Activated naive CD4-positive, alpha-beta T cell treated with anti-CD3 and anti-CD28 coated beads, Interleukin-2, amount 50 U/mL, for 24 hours (primary cell): Measurements from ENCODE around the gene PTX4.

ENCODE experiments used
- H3K27ac Mint-ChIP-seq: one replicate; pipeline ENCODE4 v1.8.0; 2021; ENCODE audit warnings: mild to moderate bottlenecking, mixed read lengths
- H3K27me3 Mint-ChIP-seq: one replicate; pipeline ENCODE4 v1.8.0; 2021; ENCODE audit warnings: mixed read lengths
- H3K36me3 Mint-ChIP-seq: one replicate; pipeline ENCODE4 v1.8.0; 2021; ENCODE audit warnings: mixed read lengths
- H3K4me1 Mint-ChIP-seq: one replicate; pipeline ENCODE4 v1.8.0; 2021; ENCODE audit warnings: mixed read lengths
- H3K4me3 Mint-ChIP-seq: one replicate; pipeline ENCODE4 v1.8.0; 2021; ENCODE audit warnings: mild to moderate bottlenecking, mixed read lengths
- H3K9me3 Mint-ChIP-seq: one replicate; pipeline ENCODE4 v1.8.0; 2021; ENCODE audit warnings: mixed read lengths

The PTX4 gene

GRCh38 chr16:1488619-1489018 is at the start of gene PTX4:
Gene PTX4 (minus strand): TSS chr16:1488944. CDS start chr16:1488909, 35 bp downstream.
- no peak within 1 kb of the TSS for H3K27ac Mint-ChIP-seq
- H3K36me3 Mint-ChIP-seq = no peaks in the 10 kb centered on the region
- no peaks in the 10 kb centered on the region for H3K9me3 Mint-ChIP-seq
- no peak within 1 kb of the TSS for H3K4me3 Mint-ChIP-seq
- H3K27me3 Mint-ChIP-seq = no peaks in the 10 kb centered on the region
- peaks cover 10% of the 10 kb centered on the region for H3K4me1 Mint-ChIP-seq

GRCh38 chr16:1537763-1538289 is 49.1 kb upstream of the PTX4 start:
- Mint-ChIP-seq H3K36me3 (peaks cover 5% of the 10 kb centered on the region), H3K4me1 (peaks cover 67% of the 10 kb centered on the region), H3K4me3 (peak overlapping the region; percentile 99), H3K27ac (peak overlapping the region; percentile 98), H3K9me3 (no peaks in the 10 kb centered on the region), H3K27me3 (no peaks in the 10 kb centered on the region)

GRCh38 chr16:1537138-1537577 is 48.4 kb upstream of the PTX4 start:
- Mint-ChIP-seq H3K4me3 (peak overlapping the region; percentile 99), H3K27ac (peak overlapping the region; percentile 98), H3K4me1 (peaks cover 65% of the 10 kb centered on the region), H3K36me3 (peaks cover 5% of the 10 kb centered on the region), H3K27me3 (no peaks in the 10 kb centered on the region), H3K9me3 (no peaks in the 10 kb centered on the region)

GRCh38 chr16:1536601-1537000 is 47.9 kb upstream of the PTX4 start:
- peaks cover 5% of the 10 kb centered on the region for H3K36me3 Mint-ChIP-seq
- H3K27me3 Mint-ChIP-seq = no peaks in the 10 kb centered on the region
- H3K9me3 Mint-ChIP-seq = no peaks in the 10 kb centered on the region
- peaks cover 61% of the 10 kb centered on the region for H3K4me1 Mint-ChIP-seq
- H3K4me3 Mint-ChIP-seq = peak overlapping the region; percentile 99
- peak overlapping the region; percentile 98 for H3K27ac Mint-ChIP-seq

- peaks cover 57% of the 10 kb centered on the region for H3K4me1 Mint-ChIP-seq
- H3K9me3 Mint-ChIP-seq = no peaks in the 10 kb centered on the region
- peak overlapping the region; percentile 98 for H3K27ac Mint-ChIP-seq
- no peaks in the 10 kb centered on the region for H3K27me3 Mint-ChIP-seq
- peaks cover 5% of the 10 kb centered on the region for H3K36me3 Mint-ChIP-seq
- peak overlapping the region; percentile 99 for H3K4me3 Mint-ChIP-seq
Measured at GRCh38 chr16:1535391-1536291, 46.9 kb upstream of the PTX4 start.

- peak overlapping the region; percentile 99 for H3K4me3 Mint-ChIP-seq
- peak overlapping the region; percentile 98 for H3K27ac Mint-ChIP-seq
- no peaks in the 10 kb centered on the region for H3K9me3 Mint-ChIP-seq
- peaks cover 5% of the 10 kb centered on the region for H3K36me3 Mint-ChIP-seq
- no peaks in the 10 kb centered on the region for H3K27me3 Mint-ChIP-seq
- peaks cover 60% of the 10 kb centered on the region for H3K4me1 Mint-ChIP-seq
Measured at GRCh38 chr16:1534021-1535020, 45.6 kb upstream of the PTX4 start.

GRCh38 chr16:1533443-1533951 is 44.8 kb upstream of the PTX4 start, which contains the start of gene TMEM204:
Gene TMEM204 (plus strand): TSS chr16:1533666. CDS start chr16:1534276, 610 bp downstream.
- H3K4me1 Mint-ChIP-seq = peaks cover 54% of the 10 kb centered on the region
- H3K27ac Mint-ChIP-seq = peak within 1 kb of the TSS; percentile 98
- no peaks in the 10 kb centered on the region for H3K27me3 Mint-ChIP-seq
- peak within 1 kb of the TSS; percentile 99 for H3K4me3 Mint-ChIP-seq
- H3K36me3 Mint-ChIP-seq = peaks cover 5% of the 10 kb centered on the region
- H3K9me3 Mint-ChIP-seq = no peaks in the 10 kb centered on the region

- peak overlapping the region; percentile 99 for H3K4me3 Mint-ChIP-seq
- H3K36me3 Mint-ChIP-seq = peaks cover 4% of the 10 kb centered on the region
- no peak overlapping the region for H3K27ac Mint-ChIP-seq
- H3K27me3 Mint-ChIP-seq = no peaks in the 10 kb centered on the region
- H3K9me3 Mint-ChIP-seq = no peaks in the 10 kb centered on the region
- H3K4me1 Mint-ChIP-seq = peaks cover 53% of the 10 kb centered on the region
Measured at GRCh38 chr16:1532771-1533170, 44.0 kb upstream of the PTX4 start.

GRCh38 chr16:1532081-1532760 is 43.5 kb upstream of the PTX4 start:
- Mint-ChIP-seq H3K27me3 (no peaks in the 10 kb centered on the region), H3K4me3 (peak overlapping the region; percentile 99), H3K4me1 (peaks cover 53% of the 10 kb centered on the region), H3K27ac (no peak overlapping the region), H3K36me3 (peaks cover 2% of the 10 kb centered on the region), H3K9me3 (no peaks in the 10 kb centered on the region)

GRCh38 chr16:1531638-1531910 is 42.8 kb upstream of the PTX4 start:
- Mint-ChIP-seq H3K27me3 (no peaks in the 10 kb centered on the region), H3K4me3 (no peak overlapping the region), H3K4me1 (peaks cover 53% of the 10 kb centered on the region), H3K36me3 (peaks cover 2% of the 10 kb centered on the region), H3K27ac (no peak overlapping the region), H3K9me3 (no peaks in the 10 kb centered on the region)

GRCh38 chr16:1530883-1531637 is 42.3 kb upstream of the PTX4 start:
- H3K27ac Mint-ChIP-seq = no peak overlapping the region
- H3K27me3 Mint-ChIP-seq = no peaks in the 10 kb centered on the region
- peaks cover 2% of the 10 kb centered on the region for H3K36me3 Mint-ChIP-seq
- H3K4me1 Mint-ChIP-seq = peaks cover 48% of the 10 kb centered on the region
- H3K9me3 Mint-ChIP-seq = no peaks in the 10 kb centered on the region
- H3K4me3 Mint-ChIP-seq = no peak overlapping the region

- peaks cover 51% of the 10 kb centered on the region for H3K4me1 Mint-ChIP-seq
- H3K4me3 Mint-ChIP-seq = no peak overlapping the region
- no peaks in the 10 kb centered on the region for H3K27me3 Mint-ChIP-seq
- no peaks in the 10 kb centered on the region for H3K9me3 Mint-ChIP-seq
- H3K36me3 Mint-ChIP-seq = peaks cover 2% of the 10 kb centered on the region
- H3K27ac Mint-ChIP-seq = peak overlapping the region; percentile 79
Measured at GRCh38 chr16:1530349-1530882, 41.7 kb upstream of the PTX4 start.

- H3K4me3 Mint-ChIP-seq = no peak overlapping the region
- H3K27me3 Mint-ChIP-seq = no peaks in the 10 kb centered on the region
- no peaks in the 10 kb centered on the region for H3K36me3 Mint-ChIP-seq
- H3K27ac Mint-ChIP-seq = no peak overlapping the region
- peaks cover 44% of the 10 kb centered on the region for H3K4me1 Mint-ChIP-seq
- H3K9me3 Mint-ChIP-seq = no peaks in the 10 kb centered on the region
Measured at GRCh38 chr16:1528921-1529537, 40.3 kb upstream of the PTX4 start.
